HG03108 (cell line): Measurements from ENCODE around the gene SLC8A1.
A peak's percentile ranks its signal among the peaks of the same experiment; 100 is the strongest.

Experiments used
- ATAC-seq: cut with Tn5 transposase; IDR thresholded peaks from one replicate; pipeline ENCODE4 v1.9.1; 2021; ENCODE audit warnings: moderate library complexity; ENCODE audit not compliant: unreplicated experiment

Gene SLC8A1

GRCh38 chr2:40248294-40248693 is 203.6 kb downstream of the SLC8A1 start:
- no peak for ATAC-seq

- peak; percentile 60 for ATAC-seq
These were observed 207.2 kb downstream of the SLC8A1 start for GRCh38 chr2:40244675-40245074.

- ATAC-seq, result no peak
These were observed 207.6 kb downstream of the SLC8A1 start for GRCh38 chr2:40244251-40244650.

- no peak for ATAC-seq
These were observed 208.2 kb downstream of the SLC8A1 start for GRCh38 chr2:40243581-40244187.

- ATAC-seq, result no peak
These were observed 209.6 kb downstream of the SLC8A1 start for GRCh38 chr2:40242315-40242714.

- no peak for ATAC-seq
These were observed 211.8 kb downstream of the SLC8A1 start for GRCh38 chr2:40240070-40240469.

GRCh38 chr2:40230707-40231432 is 221.0 kb downstream of the SLC8A1 start:
- ATAC-seq, result no peak

- no peak for ATAC-seq
These were observed 221.7 kb downstream of the SLC8A1 start for GRCh38 chr2:40230186-40230585.

GRCh38 chr2:40228310-40228709 is 223.6 kb downstream of the SLC8A1 start:
- no peak for ATAC-seq

- no peak for ATAC-seq
These were observed 224.7 kb downstream of the SLC8A1 start for GRCh38 chr2:40227210-40227609.

GRCh38 chr2:40226637-40227036 is 225.3 kb downstream of the SLC8A1 start:
- no peak for ATAC-seq

GRCh38 chr2:40225670-40226210 is 226.2 kb downstream of the SLC8A1 start:
- no peak for ATAC-seq

GRCh38 chr2:40224318-40224717 is 227.6 kb downstream of the SLC8A1 start:
- ATAC-seq, result no peak

- ATAC-seq, result no peak
These were observed 231.5 kb downstream of the SLC8A1 start for GRCh38 chr2:40220177-40220925.

GRCh38 chr2:40219141-40219540 is 232.7 kb downstream of the SLC8A1 start:
- ATAC-seq, result no peak

GRCh38 chr2:40218679-40219078 is 233.2 kb downstream of the SLC8A1 start:
- no peak for ATAC-seq

- no peak for ATAC-seq
These were observed 238.3 kb downstream of the SLC8A1 start for GRCh38 chr2:40213619-40214018.

GRCh38 chr2:40213071-40213470 is 238.8 kb downstream of the SLC8A1 start:
- ATAC-seq, result no peak

- ATAC-seq, result no peak
These were observed 240.9 kb downstream of the SLC8A1 start for GRCh38 chr2:40210968-40211353.

- ATAC-seq, result no peak
These were observed 241.4 kb downstream of the SLC8A1 start for GRCh38 chr2:40210344-40210967.

- no peak for ATAC-seq
These were observed 242.1 kb downstream of the SLC8A1 start for GRCh38 chr2:40209761-40210160.
